Stomach (tissue), 4 donors: ENCODE measurements around the gene CHCHD6.

Experiments used
- POLR2A ChIP-seq, 4 donors: fragments of 450-650 bp; IDR thresholded peaks; one replicate each; pipeline ENCODE4 v1.6.1; 2016; ENCODE audit warnings: antibody characterized with exemption in 4 of 4, control low read depth in 2 of 4, mild to moderate bottlenecking in 1 of 4, moderate library complexity in 1 of 4
- POLR2AphosphoS5 ChIP-seq, 3 donors: sonication (generic); formaldehyde crosslinking; IDR thresholded peaks; one replicate each; pipeline ENCODE4 v1.6.1; 2016; ENCODE audit warnings: antibody characterized with exemption in 3 of 3
- TF ChIP-seq, protein P1 (sequence below), 7 experiments: fragments of 450-650 bp in 4 of 7; fragments of 200-600 bp in 3 of 7; sonication (generic) in 3 of 7; IDR thresholded peaks; one replicate each; pipeline ENCODE4 v1.5.1; 2016 to 2019; ENCODE audit warnings: antibody characterized with exemption in 7 of 7, control low read depth in 2 of 7, mild to moderate bottlenecking in 1 of 7

DNA sequence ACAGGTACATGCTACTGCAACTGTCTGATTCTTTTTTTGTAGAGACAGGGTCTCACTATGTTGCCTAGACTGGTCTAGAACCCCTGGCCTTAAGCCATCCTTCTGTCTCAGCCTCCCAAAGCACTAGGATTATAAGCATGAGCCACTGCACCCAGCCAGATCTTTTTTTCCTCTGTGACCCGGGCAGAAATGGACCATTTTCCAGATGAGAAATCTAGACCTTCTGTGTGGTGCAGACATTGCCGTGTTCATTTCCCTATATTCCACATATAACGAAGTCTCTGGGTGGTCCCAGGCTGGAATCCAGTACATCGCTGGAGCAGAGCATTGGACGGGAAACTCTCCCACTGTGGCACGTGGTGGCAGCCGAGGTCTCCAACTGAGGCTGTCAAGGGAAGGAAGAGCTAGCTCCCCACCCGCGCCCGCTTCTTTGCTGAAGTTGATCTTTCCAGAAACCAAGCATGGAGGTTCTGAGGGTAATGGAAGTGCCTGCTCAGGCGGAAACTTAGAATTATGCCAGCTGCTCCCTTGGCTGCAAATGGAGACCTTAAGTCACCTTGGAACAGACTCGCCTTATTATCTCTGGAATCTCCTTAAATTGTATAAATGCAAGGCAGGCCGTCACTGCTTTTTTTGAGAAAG, 26.1 kb upstream of the CHCHD6 start:
- TF ChIP-seq, protein P1, sequence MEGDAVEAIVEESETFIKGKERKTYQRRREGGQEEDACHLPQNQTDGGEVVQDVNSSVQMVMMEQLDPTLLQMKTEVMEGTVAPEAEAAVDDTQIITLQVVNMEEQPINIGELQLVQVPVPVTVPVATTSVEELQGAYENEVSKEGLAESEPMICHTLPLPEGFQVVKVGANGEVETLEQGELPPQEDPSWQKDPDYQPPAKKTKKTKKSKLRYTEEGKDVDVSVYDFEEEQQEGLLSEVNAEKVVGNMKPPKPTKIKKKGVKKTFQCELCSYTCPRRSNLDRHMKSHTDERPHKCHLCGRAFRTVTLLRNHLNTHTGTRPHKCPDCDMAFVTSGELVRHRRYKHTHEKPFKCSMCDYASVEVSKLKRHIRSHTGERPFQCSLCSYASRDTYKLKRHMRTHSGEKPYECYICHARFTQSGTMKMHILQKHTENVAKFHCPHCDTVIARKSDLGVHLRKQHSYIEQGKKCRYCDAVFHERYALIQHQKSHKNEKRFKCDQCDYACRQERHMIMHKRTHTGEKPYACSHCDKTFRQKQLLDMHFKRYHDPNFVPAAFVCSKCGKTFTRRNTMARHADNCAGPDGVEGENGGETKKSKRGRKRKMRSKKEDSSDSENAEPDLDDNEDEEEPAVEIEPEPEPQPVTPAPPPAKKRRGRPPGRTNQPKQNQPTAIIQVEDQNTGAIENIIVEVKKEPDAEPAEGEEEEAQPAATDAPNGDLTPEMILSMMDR (IDR thresholded peaks at IDR 0.05) = no peak
- TF ChIP-seq POLR2AphosphoS5 (IDR thresholded peaks at IDR 0.05) = no peak
- no peak for TF ChIP-seq POLR2A (IDR thresholded peaks at IDR 0.05)
